ENCODE data around the gene RIMKLA. TPM values are rescaled to one million over a fixed set of nuclear protein-coding genes. Genes with fewer than 3 reads are reported as not detected.

RIMKLA gene
- total RNA-seq, 1 experiment from 2014 or later: 8.3 TPM

DNA sequence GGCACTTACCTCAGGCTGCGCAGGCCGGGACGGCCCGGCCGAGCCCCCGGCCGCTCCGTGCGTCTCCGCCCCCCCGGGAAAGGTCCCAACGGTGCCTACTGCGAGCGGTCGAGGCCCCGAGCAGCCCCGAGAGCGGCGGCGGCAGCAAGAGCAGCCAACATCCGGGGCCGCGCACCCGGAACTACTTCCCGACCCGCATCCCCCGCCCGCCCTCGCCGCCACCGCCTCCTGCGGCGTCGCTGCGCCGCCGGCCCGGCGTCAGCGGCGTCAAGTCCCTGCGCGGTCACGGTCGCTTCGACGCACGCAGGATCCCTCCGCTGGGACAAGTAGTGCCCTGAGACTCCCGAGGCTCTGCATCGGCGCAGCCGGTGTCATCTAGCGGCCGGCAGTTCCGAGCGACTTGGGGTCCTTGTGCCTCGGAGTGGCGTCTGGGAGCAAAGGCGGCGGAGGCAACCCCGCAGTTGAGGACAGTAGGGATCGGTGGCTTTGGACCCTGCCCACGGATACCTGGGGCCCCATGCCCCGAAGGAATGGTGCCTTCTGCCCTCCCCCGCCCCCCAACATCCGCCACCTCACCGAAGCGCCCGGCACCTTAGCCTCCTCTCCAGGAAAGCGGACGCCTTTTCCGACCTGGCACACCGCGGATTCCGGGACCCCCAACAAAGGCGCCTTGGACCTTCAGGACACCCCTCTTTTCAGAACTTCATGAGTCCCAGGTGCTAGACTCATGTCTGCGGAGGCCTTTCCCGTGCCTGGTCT is 45.4 kb upstream of the RIMKLA start, which contains the start of gene FOXJ3 (continued):
- TF ChIP-seq CBFB (CRISPR knock-in tag; IDR thresholded peaks at IDR 0.05; ENCODE audit: low read depth) (no peak; the same call in none of the 2 replicates), CREB1 (CRISPR knock-in tag; IDR thresholded peaks at IDR 0.05) (peak; percentile 80; the same call in 1 of the 2 replicates), ZNF416 (CRISPR knock-in tag; IDR thresholded peaks at IDR 0.05) (no peak), OVOL2 (CRISPR knock-in tag; IDR thresholded peaks at IDR 0.05; ENCODE audit: borderline replicate concordance) (no peak), NR2C2 (CRISPR knock-in tag; IDR thresholded peaks at IDR 0.05) (peak; percentile 86), TCF7 (CRISPR knock-in tag; IDR thresholded peaks at IDR 0.05; ENCODE audit: low read depth) (peak; percentile 71; the same call in 1 of the 2 replicates), ZNF232 (CRISPR knock-in tag; IDR thresholded peaks at IDR 0.05) (no peak), JAZF1 (CRISPR knock-in tag; IDR thresholded peaks at IDR 0.05) (no peak), ETV6 (CRISPR knock-in tag; IDR thresholded peaks at IDR 0.05) (peak; percentile 89), SMAD3 (CRISPR knock-in tag; IDR thresholded peaks at IDR 0.05; ENCODE audit: borderline replicate concordance) (no peak), SOX15 (CRISPR knock-in tag; IDR thresholded peaks at IDR 0.05) (no peak), NFE2L1 (CRISPR knock-in tag; IDR thresholded peaks at IDR 0.05) (peak; percentile 90; the same call in 1 of the 2 replicates), TP53 (CRISPR knock-in tag; IDR thresholded peaks at IDR 0.05) (no peak)
- TF ChIP-seq, protein P1, sequence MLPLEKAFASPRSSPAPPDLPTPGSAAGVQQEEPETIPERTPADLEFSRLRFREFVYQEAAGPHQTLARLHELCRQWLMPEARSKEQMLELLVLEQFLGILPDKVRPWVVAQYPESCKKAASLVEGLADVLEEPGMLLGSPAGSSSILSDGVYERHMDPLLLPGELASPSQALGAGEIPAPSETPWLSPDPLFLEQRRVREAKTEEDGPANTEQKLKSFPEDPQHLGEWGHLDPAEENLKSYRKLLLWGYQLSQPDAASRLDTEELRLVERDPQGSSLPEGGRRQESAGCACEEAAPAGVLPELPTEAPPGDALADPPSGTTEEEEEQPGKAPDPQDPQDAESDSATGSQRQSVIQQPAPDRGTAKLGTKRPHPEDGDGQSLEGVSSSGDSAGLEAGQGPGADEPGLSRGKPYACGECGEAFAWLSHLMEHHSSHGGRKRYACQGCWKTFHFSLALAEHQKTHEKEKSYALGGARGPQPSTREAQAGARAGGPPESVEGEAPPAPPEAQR (CRISPR knock-in tag; IDR thresholded peaks at IDR 0.05): no peak
- TF ChIP-seq, protein P2, sequence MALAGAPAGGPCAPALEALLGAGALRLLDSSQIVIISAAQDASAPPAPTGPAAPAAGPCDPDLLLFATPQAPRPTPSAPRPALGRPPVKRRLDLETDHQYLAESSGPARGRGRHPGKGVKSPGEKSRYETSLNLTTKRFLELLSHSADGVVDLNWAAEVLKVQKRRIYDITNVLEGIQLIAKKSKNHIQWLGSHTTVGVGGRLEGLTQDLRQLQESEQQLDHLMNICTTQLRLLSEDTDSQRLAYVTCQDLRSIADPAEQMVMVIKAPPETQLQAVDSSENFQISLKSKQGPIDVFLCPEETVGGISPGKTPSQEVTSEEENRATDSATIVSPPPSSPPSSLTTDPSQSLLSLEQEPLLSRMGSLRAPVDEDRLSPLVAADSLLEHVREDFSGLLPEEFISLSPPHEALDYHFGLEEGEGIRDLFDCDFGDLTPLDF (CRISPR knock-in tag; IDR thresholded peaks at IDR 0.05): peak; percentile 71; the same call in 1 of the 2 replicates
- TF ChIP-seq, protein P3, sequence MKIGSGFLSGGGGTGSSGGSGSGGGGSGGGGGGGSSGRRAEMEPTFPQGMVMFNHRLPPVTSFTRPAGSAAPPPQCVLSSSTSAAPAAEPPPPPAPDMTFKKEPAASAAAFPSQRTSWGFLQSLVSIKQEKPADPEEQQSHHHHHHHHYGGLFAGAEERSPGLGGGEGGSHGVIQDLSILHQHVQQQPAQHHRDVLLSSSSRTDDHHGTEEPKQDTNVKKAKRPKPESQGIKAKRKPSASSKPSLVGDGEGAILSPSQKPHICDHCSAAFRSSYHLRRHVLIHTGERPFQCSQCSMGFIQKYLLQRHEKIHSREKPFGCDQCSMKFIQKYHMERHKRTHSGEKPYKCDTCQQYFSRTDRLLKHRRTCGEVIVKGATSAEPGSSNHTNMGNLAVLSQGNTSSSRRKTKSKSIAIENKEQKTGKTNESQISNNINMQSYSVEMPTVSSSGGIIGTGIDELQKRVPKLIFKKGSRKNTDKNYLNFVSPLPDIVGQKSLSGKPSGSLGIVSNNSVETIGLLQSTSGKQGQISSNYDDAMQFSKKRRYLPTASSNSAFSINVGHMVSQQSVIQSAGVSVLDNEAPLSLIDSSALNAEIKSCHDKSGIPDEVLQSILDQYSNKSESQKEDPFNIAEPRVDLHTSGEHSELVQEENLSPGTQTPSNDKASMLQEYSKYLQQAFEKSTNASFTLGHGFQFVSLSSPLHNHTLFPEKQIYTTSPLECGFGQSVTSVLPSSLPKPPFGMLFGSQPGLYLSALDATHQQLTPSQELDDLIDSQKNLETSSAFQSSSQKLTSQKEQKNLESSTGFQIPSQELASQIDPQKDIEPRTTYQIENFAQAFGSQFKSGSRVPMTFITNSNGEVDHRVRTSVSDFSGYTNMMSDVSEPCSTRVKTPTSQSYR (CRISPR knock-in tag; IDR thresholded peaks at IDR 0.05): peak; percentile 77
- TF ChIP-seq, protein P4, sequence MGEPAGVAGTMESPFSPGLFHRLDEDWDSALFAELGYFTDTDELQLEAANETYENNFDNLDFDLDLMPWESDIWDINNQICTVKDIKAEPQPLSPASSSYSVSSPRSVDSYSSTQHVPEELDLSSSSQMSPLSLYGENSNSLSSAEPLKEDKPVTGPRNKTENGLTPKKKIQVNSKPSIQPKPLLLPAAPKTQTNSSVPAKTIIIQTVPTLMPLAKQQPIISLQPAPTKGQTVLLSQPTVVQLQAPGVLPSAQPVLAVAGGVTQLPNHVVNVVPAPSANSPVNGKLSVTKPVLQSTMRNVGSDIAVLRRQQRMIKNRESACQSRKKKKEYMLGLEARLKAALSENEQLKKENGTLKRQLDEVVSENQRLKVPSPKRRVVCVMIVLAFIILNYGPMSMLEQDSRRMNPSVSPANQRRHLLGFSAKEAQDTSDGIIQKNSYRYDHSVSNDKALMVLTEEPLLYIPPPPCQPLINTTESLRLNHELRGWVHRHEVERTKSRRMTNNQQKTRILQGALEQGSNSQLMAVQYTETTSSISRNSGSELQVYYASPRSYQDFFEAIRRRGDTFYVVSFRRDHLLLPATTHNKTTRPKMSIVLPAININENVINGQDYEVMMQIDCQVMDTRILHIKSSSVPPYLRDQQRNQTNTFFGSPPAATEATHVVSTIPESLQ (CRISPR knock-in tag; IDR thresholded peaks at IDR 0.05): no peak
- TF ChIP-seq, protein P5, sequence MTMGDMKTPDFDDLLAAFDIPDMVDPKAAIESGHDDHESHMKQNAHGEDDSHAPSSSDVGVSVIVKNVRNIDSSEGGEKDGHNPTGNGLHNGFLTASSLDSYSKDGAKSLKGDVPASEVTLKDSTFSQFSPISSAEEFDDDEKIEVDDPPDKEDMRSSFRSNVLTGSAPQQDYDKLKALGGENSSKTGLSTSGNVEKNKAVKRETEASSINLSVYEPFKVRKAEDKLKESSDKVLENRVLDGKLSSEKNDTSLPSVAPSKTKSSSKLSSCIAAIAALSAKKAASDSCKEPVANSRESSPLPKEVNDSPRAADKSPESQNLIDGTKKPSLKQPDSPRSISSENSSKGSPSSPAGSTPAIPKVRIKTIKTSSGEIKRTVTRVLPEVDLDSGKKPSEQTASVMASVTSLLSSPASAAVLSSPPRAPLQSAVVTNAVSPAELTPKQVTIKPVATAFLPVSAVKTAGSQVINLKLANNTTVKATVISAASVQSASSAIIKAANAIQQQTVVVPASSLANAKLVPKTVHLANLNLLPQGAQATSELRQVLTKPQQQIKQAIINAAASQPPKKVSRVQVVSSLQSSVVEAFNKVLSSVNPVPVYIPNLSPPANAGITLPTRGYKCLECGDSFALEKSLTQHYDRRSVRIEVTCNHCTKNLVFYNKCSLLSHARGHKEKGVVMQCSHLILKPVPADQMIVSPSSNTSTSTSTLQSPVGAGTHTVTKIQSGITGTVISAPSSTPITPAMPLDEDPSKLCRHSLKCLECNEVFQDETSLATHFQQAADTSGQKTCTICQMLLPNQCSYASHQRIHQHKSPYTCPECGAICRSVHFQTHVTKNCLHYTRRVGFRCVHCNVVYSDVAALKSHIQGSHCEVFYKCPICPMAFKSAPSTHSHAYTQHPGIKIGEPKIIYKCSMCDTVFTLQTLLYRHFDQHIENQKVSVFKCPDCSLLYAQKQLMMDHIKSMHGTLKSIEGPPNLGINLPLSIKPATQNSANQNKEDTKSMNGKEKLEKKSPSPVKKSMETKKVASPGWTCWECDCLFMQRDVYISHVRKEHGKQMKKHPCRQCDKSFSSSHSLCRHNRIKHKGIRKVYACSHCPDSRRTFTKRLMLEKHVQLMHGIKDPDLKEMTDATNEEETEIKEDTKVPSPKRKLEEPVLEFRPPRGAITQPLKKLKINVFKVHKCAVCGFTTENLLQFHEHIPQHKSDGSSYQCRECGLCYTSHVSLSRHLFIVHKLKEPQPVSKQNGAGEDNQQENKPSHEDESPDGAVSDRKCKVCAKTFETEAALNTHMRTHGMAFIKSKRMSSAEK (CRISPR knock-in tag; IDR thresholded peaks at IDR 0.05; ENCODE audit: borderline replicate concordance): no peak
- TF ChIP-seq, protein P6, sequence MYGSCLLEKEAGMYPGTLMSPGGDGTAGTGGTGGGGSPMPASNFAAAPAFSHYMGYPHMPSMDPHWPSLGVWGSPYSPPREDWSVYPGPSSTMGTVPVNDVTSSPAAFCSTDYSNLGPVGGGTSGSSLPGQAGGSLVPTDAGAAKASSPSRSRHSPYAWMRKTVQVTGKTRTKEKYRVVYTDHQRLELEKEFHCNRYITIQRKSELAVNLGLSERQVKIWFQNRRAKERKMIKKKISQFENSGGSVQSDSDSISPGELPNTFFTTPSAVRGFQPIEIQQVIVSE (CRISPR knock-in tag; IDR thresholded peaks at IDR 0.05; ENCODE audit: borderline replicate concordance): no peak
- TF ChIP-seq, protein P7, sequence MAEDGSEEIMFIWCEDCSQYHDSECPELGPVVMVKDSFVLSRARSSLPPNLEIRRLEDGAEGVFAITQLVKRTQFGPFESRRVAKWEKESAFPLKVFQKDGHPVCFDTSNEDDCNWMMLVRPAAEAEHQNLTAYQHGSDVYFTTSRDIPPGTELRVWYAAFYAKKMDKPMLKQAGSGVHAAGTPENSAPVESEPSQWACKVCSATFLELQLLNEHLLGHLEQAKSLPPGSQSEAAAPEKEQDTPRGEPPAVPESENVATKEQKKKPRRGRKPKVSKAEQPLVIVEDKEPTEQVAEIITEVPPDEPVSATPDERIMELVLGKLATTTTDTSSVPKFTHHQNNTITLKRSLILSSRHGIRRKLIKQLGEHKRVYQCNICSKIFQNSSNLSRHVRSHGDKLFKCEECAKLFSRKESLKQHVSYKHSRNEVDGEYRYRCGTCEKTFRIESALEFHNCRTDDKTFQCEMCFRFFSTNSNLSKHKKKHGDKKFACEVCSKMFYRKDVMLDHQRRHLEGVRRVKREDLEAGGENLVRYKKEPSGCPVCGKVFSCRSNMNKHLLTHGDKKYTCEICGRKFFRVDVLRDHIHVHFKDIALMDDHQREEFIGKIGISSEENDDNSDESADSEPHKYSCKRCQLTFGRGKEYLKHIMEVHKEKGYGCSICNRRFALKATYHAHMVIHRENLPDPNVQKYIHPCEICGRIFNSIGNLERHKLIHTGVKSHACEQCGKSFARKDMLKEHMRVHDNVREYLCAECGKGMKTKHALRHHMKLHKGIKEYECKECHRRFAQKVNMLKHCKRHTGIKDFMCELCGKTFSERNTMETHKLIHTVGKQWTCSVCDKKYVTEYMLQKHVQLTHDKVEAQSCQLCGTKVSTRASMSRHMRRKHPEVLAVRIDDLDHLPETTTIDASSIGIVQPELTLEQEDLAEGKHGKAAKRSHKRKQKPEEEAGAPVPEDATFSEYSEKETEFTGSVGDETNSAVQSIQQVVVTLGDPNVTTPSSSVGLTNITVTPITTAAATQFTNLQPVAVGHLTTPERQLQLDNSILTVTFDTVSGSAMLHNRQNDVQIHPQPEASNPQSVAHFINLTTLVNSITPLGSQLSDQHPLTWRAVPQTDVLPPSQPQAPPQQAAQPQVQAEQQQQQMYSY (CRISPR knock-in tag; IDR thresholded peaks at IDR 0.05): 0 out of 2 replicates have a peak, but pooled peaks have one; percentile 32

Measured in WTC11 (cell line).